GM12801 (cell line): ENCODE data around the gene MLH3.

Source experiments
- CTCF ChIP-seq: IDR thresholded peaks from one replicate; pipeline ENCODE4 v1.5.1; 2011; ENCODE audit warnings: control low read depth; ENCODE audit not compliant: insufficient read length; ENCODE audit errors: extremely low read depth

Gene MLH3

DNA sequence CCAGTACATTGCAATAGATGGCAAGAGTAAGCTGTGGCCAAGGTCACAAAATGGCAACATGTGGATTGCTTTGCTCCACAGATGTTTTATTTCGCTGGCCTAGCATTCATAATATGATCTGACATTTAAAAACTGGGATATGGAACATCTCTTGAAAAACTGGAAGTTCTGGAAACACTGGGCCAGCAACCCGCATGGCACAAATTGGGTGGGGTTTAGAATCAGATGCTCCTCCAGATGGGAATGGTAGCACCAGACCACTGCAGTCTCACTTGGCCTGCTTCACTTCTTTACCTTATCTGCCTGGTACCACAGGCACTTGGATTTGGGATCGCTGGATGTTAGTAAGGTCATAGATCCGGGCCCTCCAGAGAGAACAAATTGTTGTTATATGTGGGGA lies 28.3 kb upstream of the MLH3 start:
- TF ChIP-seq CTCF: no peak

DNA sequence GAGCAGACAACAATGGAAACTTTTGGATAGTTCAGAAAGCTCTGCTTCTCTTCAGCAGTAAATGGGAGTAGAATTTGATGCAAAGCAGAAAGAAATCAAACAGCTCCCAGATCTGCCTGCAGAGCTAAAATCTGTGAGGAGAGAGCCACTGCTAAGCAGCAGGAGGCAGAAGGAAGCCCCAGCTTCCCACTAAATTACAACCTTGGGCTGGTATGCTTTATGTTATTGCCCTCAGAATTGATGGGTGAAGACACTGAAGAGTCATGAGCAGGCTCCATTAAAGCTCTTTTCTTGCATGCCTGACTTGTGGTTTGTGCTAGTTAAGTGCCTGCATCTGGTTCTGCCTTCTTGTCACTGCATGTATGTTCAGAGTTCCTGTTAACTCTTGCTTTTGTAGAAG lies 26.5 kb upstream of the MLH3 start:
- no peak for TF ChIP-seq CTCF

DNA sequence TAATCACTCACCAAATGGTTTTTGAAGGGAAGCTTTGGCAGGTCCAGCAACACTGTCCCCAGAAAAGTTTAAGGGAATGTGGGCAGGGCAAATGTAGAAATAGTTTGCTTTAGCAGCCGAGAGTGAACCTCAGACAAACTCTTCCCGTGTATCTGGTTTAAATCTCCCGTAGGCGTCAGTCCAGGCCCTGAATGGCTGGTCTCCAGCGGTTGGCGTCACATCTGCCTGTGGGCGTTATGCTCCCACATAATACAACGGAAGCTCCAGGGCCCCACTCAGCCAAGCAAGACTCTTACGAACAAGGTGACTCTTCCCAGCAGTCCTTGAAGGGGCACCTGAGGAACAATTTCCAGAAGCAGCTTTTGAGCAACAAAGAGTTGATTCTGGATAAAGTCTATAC lies 19.1 kb upstream of the MLH3 start:
- TF ChIP-seq CTCF: no peak

DNA sequence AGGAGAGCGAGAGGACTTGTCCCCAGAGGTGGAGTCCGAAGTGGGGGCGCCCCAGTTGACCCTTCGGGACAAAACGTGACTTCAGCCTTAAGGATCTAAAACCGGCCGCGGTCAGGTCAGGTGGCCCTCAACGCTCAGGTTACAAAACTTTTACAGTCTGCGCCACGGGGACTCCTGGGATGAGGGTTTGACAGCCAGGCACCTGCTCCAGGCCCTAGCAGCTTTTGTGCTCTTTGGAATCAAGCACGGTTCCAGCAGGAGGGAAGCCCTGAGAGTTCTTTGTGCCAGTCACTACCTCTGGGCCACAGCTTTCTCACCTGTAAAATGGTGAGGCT lies 18.5 kb upstream of the MLH3 start:
- TF ChIP-seq CTCF: no peak

DNA sequence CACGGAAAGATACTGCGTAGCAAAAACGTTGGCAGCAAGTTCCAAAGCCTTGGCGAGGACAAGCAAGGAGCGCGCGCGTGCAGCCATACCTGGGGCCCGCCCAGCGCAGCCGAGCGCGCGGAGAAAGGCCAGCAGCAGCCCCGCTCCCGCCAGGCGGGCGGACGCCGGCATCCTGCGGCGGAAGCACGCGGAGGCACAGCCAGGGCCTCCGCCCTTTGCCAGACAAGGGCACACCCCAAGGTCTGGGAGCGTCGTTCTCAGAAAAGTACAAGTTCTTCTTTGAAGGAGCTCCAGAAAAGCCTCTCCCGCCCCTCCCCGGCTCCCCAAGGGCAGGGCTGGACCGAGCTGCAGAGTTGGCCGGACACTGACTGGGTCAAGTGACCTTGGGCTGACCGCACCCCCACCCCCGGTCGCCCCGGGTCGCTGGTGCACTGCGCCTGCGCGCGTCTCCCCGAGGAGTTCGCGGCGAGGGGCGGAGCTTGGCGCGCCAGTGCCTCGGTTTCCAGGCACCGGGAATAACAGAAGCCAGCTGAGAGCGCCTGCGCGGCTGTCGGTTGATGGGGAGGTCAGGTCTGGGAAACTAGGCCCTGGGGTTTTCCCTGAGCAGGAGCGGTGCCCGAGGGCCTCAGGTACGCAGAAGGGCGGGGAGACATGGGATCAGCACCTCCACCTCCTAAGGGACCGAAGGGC lies 18.0 kb upstream of the MLH3 start, which contains the start of gene ZC2HC1C:
ZC2HC1C (plus strand) TSS at position 521 of the 690 bp plus-strand sequence. CDS start 933 bp downstream, outside the sequence.
- no peak for TF ChIP-seq CTCF

GRCh38 chr14:75068294-75069120 lies 17.2 kb upstream of the MLH3 start:
- TF ChIP-seq CTCF: no peak

DNA sequence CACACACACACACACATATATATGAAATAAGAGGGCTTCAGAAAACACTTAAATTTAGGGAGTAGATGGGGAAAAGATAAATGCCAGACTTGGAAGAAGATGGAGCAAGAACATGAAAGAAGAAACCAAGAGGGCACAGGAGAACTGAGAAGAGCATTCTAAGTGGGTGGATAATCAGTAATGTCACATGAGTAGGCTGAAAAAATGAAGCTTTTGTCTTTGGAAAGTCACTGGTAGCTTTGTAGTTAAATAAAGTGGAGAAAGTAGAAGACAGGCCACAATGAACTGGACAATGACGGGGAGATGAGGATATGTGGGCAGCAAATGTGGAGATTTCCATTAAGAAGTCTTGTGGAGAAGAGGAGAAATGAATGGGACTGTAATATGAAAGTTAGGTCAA lies 15.9 kb upstream of the MLH3 start:
- no peak for TF ChIP-seq CTCF
